ENCODE measurements around the gene RNASEL. TPM values are rescaled to one million over a fixed set of nuclear protein-coding genes. Genes with fewer than 3 reads are reported as not detected.
"Not testable (repeated sequence)": the region's sequence is repeated elsewhere in the genome, so short reads cannot be mapped to it uniquely, and the experiment has no call there.

Gene RNASEL, protein sequence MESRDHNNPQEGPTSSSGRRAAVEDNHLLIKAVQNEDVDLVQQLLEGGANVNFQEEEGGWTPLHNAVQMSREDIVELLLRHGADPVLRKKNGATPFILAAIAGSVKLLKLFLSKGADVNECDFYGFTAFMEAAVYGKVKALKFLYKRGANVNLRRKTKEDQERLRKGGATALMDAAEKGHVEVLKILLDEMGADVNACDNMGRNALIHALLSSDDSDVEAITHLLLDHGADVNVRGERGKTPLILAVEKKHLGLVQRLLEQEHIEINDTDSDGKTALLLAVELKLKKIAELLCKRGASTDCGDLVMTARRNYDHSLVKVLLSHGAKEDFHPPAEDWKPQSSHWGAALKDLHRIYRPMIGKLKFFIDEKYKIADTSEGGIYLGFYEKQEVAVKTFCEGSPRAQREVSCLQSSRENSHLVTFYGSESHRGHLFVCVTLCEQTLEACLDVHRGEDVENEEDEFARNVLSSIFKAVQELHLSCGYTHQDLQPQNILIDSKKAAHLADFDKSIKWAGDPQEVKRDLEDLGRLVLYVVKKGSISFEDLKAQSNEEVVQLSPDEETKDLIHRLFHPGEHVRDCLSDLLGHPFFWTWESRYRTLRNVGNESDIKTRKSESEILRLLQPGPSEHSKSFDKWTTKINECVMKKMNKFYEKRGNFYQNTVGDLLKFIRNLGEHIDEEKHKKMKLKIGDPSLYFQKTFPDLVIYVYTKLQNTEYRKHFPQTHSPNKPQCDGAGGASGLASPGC
- 1 to 10 TPM; 5.1 to 9.2 TPM for total RNA-seq
- long read RNA-seq, donor 1, full-length matches to known transcripts: 3 of 12 reads
- long read RNA-seq, donor 1, partial matches to known transcripts: 9 of 12 reads
- long read RNA-seq, donor 1, other reads (novel, unspliced or antisense): 0 of 12 reads
- long read RNA-seq, donor 2, partial matches to known transcripts: 24 of 25 reads
- long read RNA-seq, donor 2, other reads (novel, unspliced or antisense): 1 of 25 reads

DNA sequence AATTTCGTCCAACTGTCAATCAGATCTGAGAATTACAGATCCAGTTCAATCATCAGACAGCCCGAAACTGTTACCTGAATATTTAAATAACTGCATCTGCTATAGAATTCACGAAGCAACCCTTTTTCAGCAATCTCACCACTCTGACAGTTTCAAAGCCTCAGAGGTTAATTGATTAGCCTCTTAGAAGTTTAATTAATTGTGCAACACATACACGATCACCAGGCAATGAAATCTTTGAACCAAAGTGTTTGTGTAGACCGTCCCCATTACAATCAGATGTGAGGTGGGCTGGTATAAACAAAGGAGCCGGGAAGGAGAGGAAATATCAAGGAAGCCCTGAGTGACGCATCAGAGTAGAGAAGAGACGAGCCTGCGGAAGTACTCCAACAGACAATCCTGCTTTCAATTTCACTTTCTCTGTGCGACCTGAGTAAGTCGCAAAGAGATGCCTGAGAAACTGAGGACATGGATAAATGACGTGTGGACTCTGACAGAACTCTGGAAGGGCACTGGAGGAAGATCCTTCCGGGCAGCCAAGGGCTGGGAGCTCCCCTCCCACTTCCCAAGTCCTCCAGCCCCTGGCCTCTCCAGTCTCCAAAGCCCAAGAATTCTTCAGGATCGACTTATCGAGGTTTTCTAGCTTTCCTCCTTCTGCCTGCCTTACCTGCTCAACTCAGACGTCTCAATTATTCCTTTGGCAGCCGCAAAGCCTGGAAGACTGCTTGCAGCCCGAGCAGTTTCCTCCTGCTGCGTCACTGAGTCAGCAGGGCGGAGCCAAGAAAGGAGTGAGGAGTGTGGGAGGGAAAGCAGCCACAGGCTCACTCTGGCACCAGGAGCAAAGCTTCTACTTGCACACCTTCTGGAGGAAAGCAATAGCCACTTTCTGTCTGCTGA, at the start of gene RNASEL:
TSS of gene RNASEL (minus strand) at position 757 of the 897 bp plus-strand sequence. CDS start 2,450 bp downstream, outside the sequence.
- peak; percentile 91 for DNase-seq (ENCODE audit: low spot score)
- intact Hi-C loops (cut with DNase I): no loop called here

DNA sequence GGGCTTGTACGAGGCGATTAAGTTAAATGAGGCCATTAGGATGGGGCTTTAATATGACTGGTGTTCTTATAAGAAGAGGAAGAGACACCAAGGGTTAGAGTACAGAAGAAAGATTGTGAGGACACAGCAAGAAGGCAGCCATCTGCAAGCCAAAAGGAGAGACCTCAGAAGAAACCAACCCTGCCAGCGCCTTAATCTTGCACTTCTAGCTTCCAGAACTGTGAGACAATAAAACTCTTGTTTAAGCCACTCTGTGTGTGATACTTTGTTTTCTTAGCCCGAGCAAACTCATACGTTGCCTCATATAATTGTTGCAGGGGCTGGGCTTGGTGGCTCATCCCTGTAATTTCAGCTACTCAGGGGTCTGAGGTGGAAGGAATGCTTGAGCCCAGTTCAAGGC, 48.7 kb upstream of the RNASEL start:
- intact Hi-C loops (cut with DNase I): no loop called here
- no peak for DNase-seq (ENCODE audit: low spot score)

DNA sequence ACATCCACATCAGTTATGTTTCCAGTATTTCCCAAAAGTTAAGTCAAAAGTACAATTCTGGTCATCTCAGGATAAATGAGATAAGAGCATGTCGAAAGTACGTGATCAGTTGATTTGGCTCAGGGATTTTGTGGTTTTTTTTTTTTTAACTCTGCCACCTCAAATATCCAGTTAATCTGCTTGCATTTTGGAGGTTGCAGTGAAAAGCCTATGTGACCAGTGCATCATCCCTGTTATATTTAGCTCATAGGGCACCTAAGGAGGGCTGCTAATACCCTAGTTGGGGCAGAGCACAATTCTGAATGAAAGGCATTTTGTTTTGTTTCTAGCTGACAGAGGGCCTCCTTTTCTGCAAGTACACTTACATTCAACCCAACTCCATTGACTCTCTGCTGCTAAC, 46.8 kb upstream of the RNASEL start:
- intact Hi-C loops (cut with DNase I): no loop called here
- DNase-seq (ENCODE audit: low spot score): no peak

DNA sequence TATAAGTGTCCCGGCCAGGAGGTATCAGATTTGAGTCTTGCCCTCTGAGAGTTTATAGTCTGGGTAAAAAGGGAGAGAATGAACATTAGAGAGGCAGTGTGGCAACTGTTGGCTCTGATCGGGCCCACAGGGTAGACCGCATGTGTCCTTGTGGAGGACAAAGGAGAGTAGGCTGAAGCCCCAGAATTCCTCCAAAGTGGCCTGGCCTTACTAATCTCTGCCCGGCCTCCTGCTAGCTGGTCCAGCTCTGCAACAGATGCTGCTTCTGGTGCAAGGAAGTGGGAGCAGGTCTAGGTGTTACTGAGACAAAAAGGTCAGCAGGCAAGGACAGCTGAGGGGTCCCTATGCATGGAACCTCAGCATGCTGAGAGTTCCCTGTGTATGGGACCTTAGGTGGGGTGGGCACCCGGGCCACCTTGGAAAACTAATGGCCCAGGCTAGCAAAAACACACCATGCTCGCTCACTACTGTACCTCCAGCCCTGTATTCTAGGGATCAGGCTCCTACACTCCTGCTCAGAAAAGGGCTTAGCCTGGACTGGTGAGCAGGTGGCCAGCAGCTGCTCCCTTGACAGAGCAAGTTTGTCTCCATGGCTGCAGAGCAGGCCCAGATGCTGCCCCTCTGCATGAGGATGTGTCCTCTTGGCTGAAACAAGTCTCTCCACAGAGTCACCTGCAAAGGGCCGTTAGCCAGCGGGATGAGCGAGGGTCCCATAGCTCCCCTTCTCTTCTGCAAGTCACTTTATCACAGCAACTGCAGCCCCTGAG, 45.4 kb upstream of the RNASEL start:
- intact Hi-C loops (cut with DNase I): no loop called here

DNA sequence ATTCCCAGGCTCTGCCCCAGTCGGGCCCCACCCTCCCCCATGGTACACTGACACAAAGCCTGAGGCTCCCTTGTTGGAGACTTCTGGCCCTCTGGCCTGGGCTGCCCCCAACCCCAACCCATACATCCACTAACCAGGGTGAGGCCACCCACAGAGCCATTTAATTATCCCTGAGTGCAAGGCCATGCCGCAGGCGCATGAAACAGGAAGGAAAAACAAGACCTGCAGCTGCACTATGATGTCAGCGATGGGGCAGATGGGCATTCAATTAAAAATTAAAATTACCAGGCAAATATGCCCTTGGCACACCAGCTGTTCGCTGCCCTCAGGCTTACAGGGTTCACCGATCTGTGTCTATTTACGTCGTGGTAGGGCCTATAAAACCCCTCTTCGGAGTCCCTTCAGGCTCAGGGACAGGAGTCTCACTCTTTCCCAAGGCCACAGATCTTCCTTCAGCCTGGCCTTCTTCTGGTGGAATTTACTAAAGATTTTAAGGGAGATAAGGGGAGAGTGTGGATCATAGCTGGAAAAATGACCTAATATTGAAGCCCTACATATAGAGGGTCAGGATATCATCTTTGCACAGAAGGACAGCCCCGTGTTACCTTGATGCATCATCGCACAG, 44.7 kb upstream of the RNASEL start:
- intact Hi-C loops (cut with DNase I): no loop called here
- DNase-seq (ENCODE audit: low spot score): no peak

More for the DNA sequence above, 45.4 kb upstream of the RNASEL start:
- no peak for DNase-seq (ENCODE audit: low spot score)

DNA sequence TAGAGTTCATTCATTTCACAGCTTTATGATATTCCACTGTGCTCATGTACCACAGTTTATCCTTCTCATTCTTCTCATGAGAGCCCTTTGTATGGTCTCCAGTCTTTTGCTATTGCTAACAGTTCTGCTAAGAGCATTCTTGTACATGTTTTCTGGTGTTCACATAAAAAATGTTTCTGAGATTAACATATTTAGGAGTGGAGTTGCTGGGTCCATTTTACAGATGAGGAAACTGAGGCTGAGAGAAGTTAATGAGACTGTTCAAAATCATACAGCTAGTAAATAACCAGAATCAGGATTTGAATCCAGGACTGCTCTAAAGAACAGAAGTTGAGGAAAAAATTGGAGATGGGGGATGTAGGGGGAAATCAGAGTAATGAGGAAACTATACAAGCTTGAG, 44.0 kb upstream of the RNASEL start:
- intact Hi-C loops (cut with DNase I): no loop called here
- no peak for DNase-seq (ENCODE audit: low spot score)

DNA sequence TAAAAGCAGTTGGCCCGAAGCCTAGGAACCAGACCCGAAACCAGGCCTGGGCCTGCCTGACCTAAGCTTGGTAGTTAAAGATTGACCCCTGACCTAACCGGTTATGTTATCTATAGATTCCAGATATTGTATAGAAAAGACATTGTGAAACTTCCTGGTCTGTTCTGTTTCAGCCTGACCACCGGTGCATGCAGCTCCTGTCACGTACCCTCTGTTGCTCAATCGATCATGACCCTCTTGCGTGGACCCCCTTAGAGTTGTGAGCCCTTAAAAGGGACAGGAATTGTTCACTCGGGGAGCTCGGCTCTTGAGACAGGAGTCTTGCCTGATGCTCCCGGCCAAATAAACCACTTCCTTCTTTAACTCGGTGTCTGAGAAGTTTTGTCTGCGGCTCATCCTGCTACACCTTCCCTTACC, 43.4 kb upstream of the RNASEL start:
- intact Hi-C loops (cut with DNase I); DNase-seq (ENCODE audit: low spot score): not testable (repeated sequence)

DNA sequence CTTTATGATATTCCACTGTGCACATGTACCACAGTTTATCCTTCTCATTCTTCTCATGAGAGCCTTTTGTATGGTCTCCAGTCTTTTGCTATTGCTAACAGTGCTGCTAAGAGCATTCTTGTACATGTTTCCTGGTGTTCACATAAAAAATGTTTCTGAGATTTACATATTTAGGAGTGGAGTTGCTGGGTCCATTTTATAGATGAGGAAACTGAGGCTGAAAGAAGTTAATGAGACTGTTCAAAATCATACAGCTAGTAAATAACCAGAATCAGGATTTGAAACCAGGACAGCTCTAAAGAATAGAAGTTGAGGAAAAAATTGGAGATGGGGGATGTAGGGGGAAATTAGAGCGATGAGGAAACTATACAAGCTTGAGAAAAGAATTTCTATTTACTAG, 42.9 kb upstream of the RNASEL start:
- no peak for DNase-seq (ENCODE audit: low spot score)
- intact Hi-C loops (cut with DNase I): no loop called here

DNA sequence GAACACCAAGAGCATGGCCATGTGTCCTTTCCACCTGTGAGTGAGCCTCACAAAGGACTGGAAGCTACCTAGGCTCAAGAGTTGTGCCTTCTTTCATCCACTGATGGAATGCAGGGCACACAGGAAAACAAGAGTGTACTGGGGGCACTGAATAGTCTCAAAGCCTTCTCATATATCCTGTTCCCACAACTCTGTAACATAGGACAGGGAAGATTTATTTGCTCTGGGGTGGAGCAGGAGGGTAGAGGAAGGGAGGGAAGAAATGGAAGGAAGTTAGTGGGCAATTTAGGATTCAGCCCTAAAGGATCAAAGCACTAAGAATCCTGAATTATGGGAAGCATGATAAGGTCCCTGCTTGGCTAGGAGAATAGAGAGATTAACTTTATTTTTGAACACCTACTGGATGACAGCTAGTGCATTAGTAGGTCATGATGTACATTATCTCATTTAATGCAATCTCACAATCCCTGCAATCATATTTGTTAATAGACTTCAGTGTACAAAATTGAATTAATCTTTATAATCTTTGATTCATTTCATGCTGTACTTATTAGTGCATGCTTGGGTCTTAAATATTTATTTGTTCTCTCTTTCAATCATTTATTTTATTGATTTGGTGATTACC, 42.1 kb upstream of the RNASEL start:
- intact Hi-C loops (cut with DNase I): no loop called here
- DNase-seq (ENCODE audit: low spot score): no peak

DNA sequence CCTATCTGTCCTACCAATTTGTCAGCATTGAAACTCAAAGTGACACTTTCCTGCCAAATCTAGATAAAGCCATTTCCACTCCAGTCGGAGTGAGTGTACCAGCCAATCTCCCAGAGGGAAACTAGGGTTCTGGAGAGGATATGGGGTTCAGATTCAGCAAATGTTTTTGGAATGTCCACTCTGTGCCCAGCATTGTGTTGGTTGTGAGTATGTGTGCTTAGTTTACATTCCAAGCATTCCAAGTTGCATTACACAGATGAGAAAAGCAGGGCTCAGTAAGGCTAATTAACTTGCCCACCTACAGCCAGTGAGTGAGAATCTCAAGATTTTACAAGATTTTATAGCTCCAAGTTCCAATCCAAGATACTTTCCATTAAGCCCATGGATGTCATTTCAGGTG, 41.5 kb upstream of the RNASEL start:
- DNase-seq (ENCODE audit: low spot score): no peak
- intact Hi-C loops (cut with DNase I): no loop called here

DNA sequence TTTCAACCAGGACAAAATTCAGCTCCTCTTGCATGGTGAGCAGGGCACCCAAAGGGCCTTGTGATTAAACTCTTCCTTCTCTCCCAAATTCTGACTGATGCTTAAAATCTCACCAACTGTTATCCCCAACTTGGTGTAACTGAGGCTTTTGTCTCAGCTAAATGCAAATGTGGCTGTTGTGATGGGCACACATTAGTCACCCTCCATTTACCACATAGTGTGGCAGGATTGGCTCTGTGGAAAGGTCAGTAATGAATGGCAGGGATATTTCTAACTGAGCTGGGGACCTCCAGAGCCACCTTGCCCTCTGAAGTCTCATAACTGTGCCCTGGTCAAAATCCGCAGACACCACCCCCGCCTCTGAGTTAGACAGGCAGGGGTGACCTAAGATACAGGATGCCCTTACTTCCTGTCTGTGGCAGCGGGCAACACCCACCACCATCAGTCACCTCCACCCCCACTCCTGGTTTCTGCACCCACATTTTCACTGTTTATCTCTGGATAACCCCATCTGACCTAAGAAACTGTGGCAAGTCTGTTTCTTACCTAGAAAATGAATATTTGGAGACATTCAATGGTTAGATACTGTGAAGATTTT, 40.5 kb upstream of the RNASEL start:
- intact Hi-C loops (cut with DNase I): no loop called here
- DNase-seq (ENCODE audit: low spot score): no peak

DNA sequence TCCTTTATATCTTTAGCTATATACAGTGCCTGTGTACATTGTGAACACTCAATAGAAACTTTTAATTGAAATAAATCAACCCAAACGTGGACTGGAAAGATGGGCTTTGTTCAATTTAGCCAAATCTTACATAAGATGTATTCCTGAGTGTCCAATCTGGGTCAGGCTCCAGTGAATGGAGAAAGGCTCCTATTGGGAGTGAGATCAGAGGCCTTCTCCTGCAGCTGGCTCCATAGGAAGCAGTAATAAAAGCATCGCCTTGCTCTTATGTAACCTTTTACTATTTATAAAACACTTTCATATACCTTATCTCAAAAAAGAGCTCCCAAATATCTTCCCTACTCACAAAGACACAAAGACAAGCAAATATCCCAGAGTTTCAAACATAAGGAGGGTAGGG, 40.0 kb upstream of the RNASEL start:
- intact Hi-C loops (cut with DNase I): no loop called here
- DNase-seq (ENCODE audit: low spot score): no peak

DNA sequence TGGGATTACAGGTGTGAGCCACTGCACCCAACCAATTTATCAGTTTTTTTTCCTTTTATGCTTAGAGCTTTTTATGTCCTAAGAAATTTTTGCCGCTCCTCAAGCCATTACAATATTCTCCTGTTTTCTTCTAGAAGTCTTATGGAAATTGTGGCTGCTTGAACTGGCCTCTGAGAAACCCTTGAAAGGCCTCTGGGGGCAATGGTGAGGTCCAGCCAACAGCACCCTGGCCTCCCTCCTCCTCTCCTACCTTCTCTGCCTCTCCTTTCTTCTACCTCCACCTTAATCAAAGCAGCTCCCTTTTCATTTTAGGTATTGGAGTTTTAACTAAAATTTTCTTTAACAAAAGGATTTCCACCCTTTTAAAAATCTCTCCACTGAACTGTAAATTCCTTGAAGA, 39.6 kb upstream of the RNASEL start:
- no peak for DNase-seq (ENCODE audit: low spot score)
- intact Hi-C loops (cut with DNase I): no loop called here

DNA sequence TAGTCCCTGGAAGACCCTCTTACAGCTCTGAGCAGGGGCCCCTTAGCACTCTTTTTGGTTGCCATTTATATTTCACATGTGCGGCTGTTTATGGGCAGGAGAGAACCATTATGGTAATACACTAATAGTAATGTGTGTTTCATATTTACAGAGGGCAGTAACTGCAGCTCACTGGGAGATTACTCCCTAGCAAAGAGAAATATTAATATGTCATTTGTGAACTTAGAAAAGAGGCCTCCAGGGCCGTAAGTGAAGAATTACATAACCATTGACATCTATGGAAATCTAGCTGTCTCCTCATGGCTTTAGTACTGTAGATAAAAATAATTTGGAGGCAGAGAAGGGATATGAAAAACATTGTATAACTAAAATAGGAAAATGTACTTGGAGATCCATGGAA, 38.6 kb upstream of the RNASEL start:
- DNase-seq (ENCODE audit: low spot score): no peak
- intact Hi-C loops (cut with DNase I): no loop called here

DNA sequence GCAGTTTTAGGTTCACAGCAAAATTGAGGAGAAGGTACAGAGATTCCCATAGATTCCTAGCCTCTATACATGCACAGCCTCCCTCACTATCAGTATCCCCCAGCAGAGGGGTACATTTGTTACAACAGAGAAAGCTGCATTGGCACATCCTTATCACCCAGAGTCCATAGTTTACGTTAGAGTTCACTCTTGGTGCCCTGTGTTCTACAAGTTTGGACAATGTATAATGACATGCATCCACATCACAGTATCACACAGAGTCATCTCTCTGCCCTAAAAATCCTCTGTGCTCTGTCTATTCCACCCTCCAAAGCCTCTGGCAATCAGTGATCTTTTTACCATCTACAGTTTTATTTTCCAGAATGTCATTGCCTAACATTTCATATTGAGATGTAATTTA, 37.5 kb upstream of the RNASEL start:
- intact Hi-C loops (cut with DNase I): no loop called here

DNA sequence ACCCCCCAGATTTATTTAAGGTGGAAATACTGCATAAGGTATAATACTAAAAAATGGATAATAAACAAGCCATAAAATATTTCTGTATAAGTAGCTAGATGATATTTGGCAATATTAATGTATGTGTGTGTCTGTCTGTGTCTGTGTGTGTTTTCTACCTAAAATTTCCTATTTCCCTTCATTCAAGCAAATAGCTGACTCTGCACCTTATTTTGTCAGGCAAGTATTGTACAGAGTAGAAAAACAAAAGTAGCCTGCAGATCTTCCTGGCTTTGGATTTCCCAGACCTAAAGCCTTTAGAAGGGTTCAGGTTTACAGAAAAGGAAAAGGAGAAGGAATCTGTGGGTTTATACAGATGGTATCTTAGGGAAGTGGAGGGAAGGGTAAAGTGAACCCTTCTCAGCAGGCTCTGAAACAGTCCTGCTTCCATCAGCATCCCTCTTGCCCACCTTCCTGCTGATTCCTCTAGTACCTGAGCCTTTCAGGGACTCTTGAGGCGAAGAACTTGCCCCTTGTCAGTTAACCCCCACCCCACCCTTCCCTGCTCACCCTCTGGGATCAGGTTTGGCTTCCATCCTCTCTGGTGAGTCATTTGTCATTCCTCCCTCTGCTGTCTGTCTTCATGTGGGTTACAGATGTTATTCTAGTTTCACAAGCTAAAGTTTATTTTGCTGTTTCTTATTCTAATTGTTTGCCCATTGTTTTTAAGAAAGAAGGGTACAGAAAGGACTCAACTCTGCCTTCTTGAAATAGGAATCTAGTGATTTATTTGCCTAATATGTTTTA, 36.9 kb upstream of the RNASEL start:
- intact Hi-C loops (cut with DNase I): no loop called here
- no peak for DNase-seq (ENCODE audit: low spot score)

More for the DNA sequence above, 37.5 kb upstream of the RNASEL start:
- no peak for DNase-seq (ENCODE audit: low spot score)

DNA sequence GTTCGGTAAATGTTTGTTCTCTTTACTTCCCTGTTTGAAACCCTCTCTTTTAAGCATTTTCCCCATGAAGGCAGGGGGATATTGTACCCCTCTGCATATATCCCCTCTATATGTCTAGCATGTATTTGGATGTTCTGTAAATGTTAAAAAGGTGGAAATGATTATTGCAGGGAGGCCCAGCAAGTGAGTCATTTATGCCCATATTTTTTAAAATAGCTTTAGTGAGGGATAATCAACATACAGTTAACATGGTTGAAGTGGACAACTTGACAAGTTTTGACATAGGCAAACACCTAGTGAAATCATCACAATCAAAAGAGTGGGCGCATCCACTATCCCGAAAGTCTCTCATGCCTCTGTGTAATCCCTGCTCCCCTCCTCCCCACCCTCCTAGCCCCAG, 36.0 kb upstream of the RNASEL start:
- DNase-seq (ENCODE audit: low spot score): no peak
- intact Hi-C loops (cut with DNase I): no loop called here

Data from posterior vena cava (tissue), 2 donors.